ENCODE data around the gene ATG10. TPM values are rescaled to one million over a fixed set of nuclear protein-coding genes. Genes with fewer than 3 reads are reported as not detected.

The ATG10 gene
- total and polyA plus RNA-seq, 2 of the 8 experiments (the other 6 are each of a cell fraction or from before 2014, with no cell fraction given), result 3.7 to 8.8 TPM

DNA sequence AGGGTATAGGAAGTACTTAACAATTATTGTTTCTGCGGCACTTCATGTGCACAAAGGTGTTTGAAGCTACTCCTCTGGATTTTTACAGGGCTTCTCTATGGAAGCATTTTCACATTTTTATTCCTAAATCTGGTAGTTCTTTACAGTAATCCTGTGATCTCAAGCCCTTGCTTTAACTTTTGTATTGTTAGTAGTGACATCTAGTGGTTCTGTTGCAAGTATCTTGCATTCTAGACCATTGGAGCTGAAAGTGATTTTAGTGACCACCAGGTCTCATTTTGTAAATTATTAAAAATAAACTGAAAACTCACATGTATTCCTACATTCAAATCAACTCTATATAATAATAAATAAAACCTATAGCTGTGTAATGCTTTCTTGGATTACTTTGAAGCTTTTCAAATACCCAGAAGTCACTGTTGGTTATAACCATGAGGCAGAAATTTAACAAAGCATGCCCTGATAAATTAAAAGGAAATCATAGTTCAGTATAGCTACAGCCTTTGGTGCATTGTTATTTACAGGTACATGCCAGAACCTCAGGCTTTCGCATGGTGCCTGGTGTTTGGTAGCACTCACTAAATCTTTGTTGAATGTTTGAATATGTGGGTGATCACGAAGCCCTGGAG lies 287.5 kb downstream of the ATG10 start:
- Histone ChIP-seq H3K56ac (replicated peaks; ENCODE audit: insufficient read length, low read depth, low read length) (no peak overlapping the region), H2BK120ac (replicated peaks; ENCODE audit: low read depth, low read length) (no peak overlapping the region), H2BK12ac (ENCODE audit: low read depth, low read length) (no peak overlapping the region), H3K9ac (replicated peaks in 1 of 4; ENCODE audit: extremely low read depth in 1 of 4, low read depth in 3 of 4, low read length in 3 of 4) (no peak overlapping the region), H2BK15ac (ENCODE audit: low read length) (no peak overlapping the region), H3K4ac (replicated peaks; ENCODE audit: insufficient read length, low read depth, low read length) (no peak overlapping the region), H4K20me1 (replicated peaks in 1 of 2; ENCODE audit: control insufficient read depth in 1 of 2, insufficient read depth in 2 of 2, low read length in 2 of 2) (no peaks in the 10 kb centered on the region), H3K4me3 (ENCODE audit: extremely low read depth in 1 of 4, insufficient read depth in 2 of 4, low read depth in 3 of 4, low read length in 4 of 4) (no peak overlapping the region), H3K23ac (ENCODE audit: insufficient read length) (no peak overlapping the region), H3K36me3 (ENCODE audit: control insufficient read depth in 2 of 4, insufficient read depth in 4 of 4, low read length in 3 of 4) (no peaks in the 10 kb centered on the region), H3K27me3 (replicated peaks in 1 of 4; ENCODE audit: control insufficient read depth in 3 of 4, extremely low read depth in 1 of 4, insufficient read depth in 3 of 4, low read length in 3 of 4) (no peaks in the 10 kb centered on the region), H3K18ac (ENCODE audit: extremely low read depth, low read length) (no peak overlapping the region; the same call in 1 of the 2 replicates), H2AFZ (ENCODE audit: low read length) (no peak overlapping the region), H3K14ac (ENCODE audit: insufficient read length) (no peak overlapping the region), H3K9me3 (ENCODE audit: insufficient read depth in 2 of 2, low read depth in 1 of 2, low read length in 1 of 2) (no peaks in the 10 kb centered on the region), H3K23me2 (ENCODE audit: low read depth, low read length) (no peaks in the 10 kb centered on the region), H3K4me1 (replicated peaks in 1 of 4; ENCODE audit: control insufficient read depth in 3 of 4, insufficient read depth in 4 of 4, low read length in 3 of 4) (peaks cover 0 to 12% (median 6%) of the 10 kb centered on the region in 4 experiments; a peak in 6 of 7 replicates), H2BK5ac (ENCODE audit: low read depth, low read length) (no peak overlapping the region), H4K8ac (ENCODE audit: extremely low read depth, insufficient read depth, low read length) (no peak overlapping the region), H3K79me1 (ENCODE audit: low read depth, low read length) (no peaks in the 10 kb centered on the region), H4K91ac (replicated peaks; ENCODE audit: insufficient read length, low read length) (no peak overlapping the region), H2BK20ac (ENCODE audit: low read length) (no peak overlapping the region), H3K79me2 (ENCODE audit: control insufficient read depth in 1 of 2, insufficient read depth in 2 of 2, low read length in 2 of 2) (no peaks in the 10 kb centered on the region), H4K5ac (ENCODE audit: insufficient read length, low read depth, low read length) (no peak overlapping the region), H2AK5ac (ENCODE audit: low read depth, low read length) (no peak overlapping the region), H3K27ac (ENCODE audit: low read depth, low read length) (no peak overlapping the region), H3K4me2 (ENCODE audit: insufficient read depth in 1 of 2, low read depth in 2 of 2, low read length in 2 of 2) (no peak overlapping the region)
- WGBS, 2 experiments (ENCODE audit: extremely low coverage in 1 of 2, insufficient coverage in 1 of 2, insufficient read length in 1 of 2, insufficient replicate concordance in 2 of 2, low coverage in 1 of 2, low lambda C conversion rate in 2 of 2, missing lambda C conversion rate in 1 of 2), result 87% methylated on average over 3 of the region's 3 CpGs; no CpG with 5 or more reads in 1 of the 2 experiments
- TF ChIP-seq SP2 (IDR thresholded peaks at IDR 0.05; ENCODE audit: low read length) (no peak), RAD21 (IDR thresholded peaks at IDR 0.05 in 1 of 2, conservative IDR thresholded peaks at IDR 0.05 in 1 of 2; ENCODE audit: low read depth in 2 of 2, low read length in 2 of 2) (peak; percentile 52 to 56), SRF (IDR thresholded peaks at IDR 0.05; ENCODE audit: low read depth, low read length) (no peak), ZNF274 (IDR thresholded peaks at IDR 0.05; ENCODE audit: borderline replicate concordance, extremely low read depth, low read length) (no peak)
- TF ChIP-seq, protein P1, sequence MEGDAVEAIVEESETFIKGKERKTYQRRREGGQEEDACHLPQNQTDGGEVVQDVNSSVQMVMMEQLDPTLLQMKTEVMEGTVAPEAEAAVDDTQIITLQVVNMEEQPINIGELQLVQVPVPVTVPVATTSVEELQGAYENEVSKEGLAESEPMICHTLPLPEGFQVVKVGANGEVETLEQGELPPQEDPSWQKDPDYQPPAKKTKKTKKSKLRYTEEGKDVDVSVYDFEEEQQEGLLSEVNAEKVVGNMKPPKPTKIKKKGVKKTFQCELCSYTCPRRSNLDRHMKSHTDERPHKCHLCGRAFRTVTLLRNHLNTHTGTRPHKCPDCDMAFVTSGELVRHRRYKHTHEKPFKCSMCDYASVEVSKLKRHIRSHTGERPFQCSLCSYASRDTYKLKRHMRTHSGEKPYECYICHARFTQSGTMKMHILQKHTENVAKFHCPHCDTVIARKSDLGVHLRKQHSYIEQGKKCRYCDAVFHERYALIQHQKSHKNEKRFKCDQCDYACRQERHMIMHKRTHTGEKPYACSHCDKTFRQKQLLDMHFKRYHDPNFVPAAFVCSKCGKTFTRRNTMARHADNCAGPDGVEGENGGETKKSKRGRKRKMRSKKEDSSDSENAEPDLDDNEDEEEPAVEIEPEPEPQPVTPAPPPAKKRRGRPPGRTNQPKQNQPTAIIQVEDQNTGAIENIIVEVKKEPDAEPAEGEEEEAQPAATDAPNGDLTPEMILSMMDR (IDR thresholded peaks at IDR 0.05; ENCODE audit: control extremely low read depth in 1 of 3, insufficient read depth in 1 of 3, low read depth in 1 of 3, low read length in 3 of 3), result peak in 2 of 3 experiments; percentile 40 to 42; a peak in 2 of 4 replicates
- FAIRE-seq (peak; percentile 77), DNase-seq (ENCODE audit: low read depth in 1 of 2, low spot score in 2 of 2) (no peak)
- CTCF ChIA-PET (ENCODE audit: partially characterized antibody), result interaction anchor here (0.6 to 5.6 kb wide), 28 partner anchors 8 to 898 kb away, joined by 3 to 37 read pairs (median 4); partner anchors contain the start of gene RPS23
- POLR2A ChIA-PET (ENCODE audit: partially characterized antibody), result interaction anchor here (2.1 to 5.5 kb wide), 4 partner anchors 8 to 19 kb away, joined by 7 to 42 read pairs (median 20); partner anchors contain the start of gene RPS23

All from H1 (cell line).